Activated naive CD8-positive, alpha-beta T cell (primary cell): ENCODE data around the gene PKP2.

Experiments
- H3K27ac Mint-ChIP-seq: one replicate; pipeline ENCODE4 v1.8.0; 2021; ENCODE audit warnings: mixed read lengths
- H3K27me3 Mint-ChIP-seq: one replicate; pipeline ENCODE4 v1.8.0; 2021; ENCODE audit warnings: mixed read lengths
- H3K36me3 Mint-ChIP-seq: one replicate; pipeline ENCODE4 v1.8.0; 2021; ENCODE audit warnings: mixed read lengths
- H3K4me1 Mint-ChIP-seq: one replicate; pipeline ENCODE4 v1.8.0; 2021; ENCODE audit warnings: low read depth, mixed read lengths
- H3K4me3 Mint-ChIP-seq: one replicate; pipeline ENCODE4 v1.8.0; 2021; ENCODE audit warnings: mild to moderate bottlenecking, mixed read lengths
- H3K9me3 Mint-ChIP-seq: one replicate; pipeline ENCODE4 v1.8.0; 2021; ENCODE audit warnings: low read depth, mixed read lengths

PKP2 gene

GRCh38 chr12:32896432-32897280 is at the start of gene PKP2:
Gene PKP2 (minus strand): TSS chr12:32896777. CDS start chr12:32896731, 46 bp downstream.
- H3K4me1 Mint-ChIP-seq: peaks cover 16% of the 10 kb centered on the region
- peak within 1 kb of the TSS; percentile 85 for H3K4me3 Mint-ChIP-seq
- H3K27ac Mint-ChIP-seq: peak within 1 kb of the TSS; percentile 16
- peaks cover 50% of the 10 kb centered on the region for H3K27me3 Mint-ChIP-seq
- H3K36me3 Mint-ChIP-seq: no peaks in the 10 kb centered on the region
- no peaks in the 10 kb centered on the region for H3K9me3 Mint-ChIP-seq

- Mint-ChIP-seq H3K27ac (no peak overlapping the region), H3K27me3 (peaks cover 1% of the 10 kb centered on the region), H3K4me1 (no peaks in the 10 kb centered on the region), H3K9me3 (no peaks in the 10 kb centered on the region), H3K36me3 (no peaks in the 10 kb centered on the region), H3K4me3 (no peak overlapping the region)
These were observed 47.6 kb upstream of the PKP2 start for GRCh38 chr12:32944195-32944594.

GRCh38 chr12:32939801-32940200 is 43.2 kb upstream of the PKP2 start:
- Mint-ChIP-seq H3K4me1 (no peaks in the 10 kb centered on the region), H3K27ac (no peak overlapping the region), H3K9me3 (no peaks in the 10 kb centered on the region), H3K27me3 (peaks cover 4% of the 10 kb centered on the region), H3K4me3 (no peak overlapping the region), H3K36me3 (no peaks in the 10 kb centered on the region)

- H3K36me3 Mint-ChIP-seq: no peaks in the 10 kb centered on the region
- peaks cover 6% of the 10 kb centered on the region for H3K27me3 Mint-ChIP-seq
- H3K27ac Mint-ChIP-seq: no peak overlapping the region
- H3K4me1 Mint-ChIP-seq: no peaks in the 10 kb centered on the region
- H3K4me3 Mint-ChIP-seq: no peak overlapping the region
- H3K9me3 Mint-ChIP-seq: no peaks in the 10 kb centered on the region
These were observed 30.4 kb upstream of the PKP2 start for GRCh38 chr12:32926963-32927362.

GRCh38 chr12:32926356-32926755 is 29.8 kb upstream of the PKP2 start:
- Mint-ChIP-seq H3K27ac (no peak overlapping the region), H3K27me3 (peaks cover 6% of the 10 kb centered on the region)

GRCh38 chr12:32922546-32923297 is 26.1 kb upstream of the PKP2 start:
- Mint-ChIP-seq H3K27ac (no peak overlapping the region), H3K4me3 (no peak overlapping the region), H3K27me3 (peaks cover 2% of the 10 kb centered on the region), H3K9me3 (no peaks in the 10 kb centered on the region), H3K36me3 (no peaks in the 10 kb centered on the region), H3K4me1 (no peaks in the 10 kb centered on the region)

More at GRCh38 chr12:32926356-32926755, 29.8 kb upstream of the PKP2 start:
- Mint-ChIP-seq H3K36me3 (no peaks in the 10 kb centered on the region), H3K4me3 (no peak overlapping the region), H3K9me3 (no peaks in the 10 kb centered on the region), H3K4me1 (no peaks in the 10 kb centered on the region)

- no peaks in the 10 kb centered on the region for H3K9me3 Mint-ChIP-seq
- no peaks in the 10 kb centered on the region for H3K36me3 Mint-ChIP-seq
- no peak overlapping the region for H3K27ac Mint-ChIP-seq
- no peaks in the 10 kb centered on the region for H3K27me3 Mint-ChIP-seq
- no peaks in the 10 kb centered on the region for H3K4me1 Mint-ChIP-seq
- no peak overlapping the region for H3K4me3 Mint-ChIP-seq
These were observed 24.8 kb upstream of the PKP2 start for GRCh38 chr12:32921397-32921796.

GRCh38 chr12:32920506-32921085 is 24.0 kb upstream of the PKP2 start:
- H3K27ac Mint-ChIP-seq: no peak overlapping the region
- H3K4me1 Mint-ChIP-seq: no peaks in the 10 kb centered on the region
- no peaks in the 10 kb centered on the region for H3K9me3 Mint-ChIP-seq
- H3K36me3 Mint-ChIP-seq: no peaks in the 10 kb centered on the region
- no peak overlapping the region for H3K4me3 Mint-ChIP-seq
- peaks cover under 1% of the 10 kb centered on the region for H3K27me3 Mint-ChIP-seq

GRCh38 chr12:32918890-32919801 is 22.6 kb upstream of the PKP2 start:
- no peaks in the 10 kb centered on the region for H3K9me3 Mint-ChIP-seq
- no peak overlapping the region for H3K27ac Mint-ChIP-seq
- no peaks in the 10 kb centered on the region for H3K36me3 Mint-ChIP-seq
- H3K27me3 Mint-ChIP-seq: peaks cover 2% of the 10 kb centered on the region
- H3K4me3 Mint-ChIP-seq: no peak overlapping the region
- no peaks in the 10 kb centered on the region for H3K4me1 Mint-ChIP-seq

GRCh38 chr12:32917094-32917611 is 20.6 kb upstream of the PKP2 start:
- H3K4me3 Mint-ChIP-seq: no peak overlapping the region
- no peaks in the 10 kb centered on the region for H3K4me1 Mint-ChIP-seq

GRCh38 chr12:32907898-32908476 is 11.4 kb upstream of the PKP2 start:
- Mint-ChIP-seq H3K36me3 (no peaks in the 10 kb centered on the region), H3K27me3 (peaks cover 7% of the 10 kb centered on the region), H3K27ac (no peak overlapping the region), H3K4me3 (no peak overlapping the region), H3K9me3 (peaks cover 4% of the 10 kb centered on the region), H3K4me1 (no peaks in the 10 kb centered on the region)

More at GRCh38 chr12:32917094-32917611, 20.6 kb upstream of the PKP2 start:
- no peaks in the 10 kb centered on the region for H3K36me3 Mint-ChIP-seq
- no peak overlapping the region for H3K27ac Mint-ChIP-seq
- peaks cover 4% of the 10 kb centered on the region for H3K27me3 Mint-ChIP-seq
- no peaks in the 10 kb centered on the region for H3K9me3 Mint-ChIP-seq

- Mint-ChIP-seq H3K27ac (no peak overlapping the region), H3K36me3 (no peaks in the 10 kb centered on the region), H3K4me3 (no peak overlapping the region), H3K27me3 (peaks cover 7% of the 10 kb centered on the region), H3K9me3 (peaks cover 4% of the 10 kb centered on the region), H3K4me1 (no peaks in the 10 kb centered on the region)
These were observed 10.6 kb upstream of the PKP2 start for GRCh38 chr12:32907166-32907565.

GRCh38 chr12:32906399-32907165 is 10.0 kb upstream of the PKP2 start:
- no peaks in the 10 kb centered on the region for H3K36me3 Mint-ChIP-seq
- H3K9me3 Mint-ChIP-seq: no peaks in the 10 kb centered on the region
- no peaks in the 10 kb centered on the region for H3K4me1 Mint-ChIP-seq
- H3K27me3 Mint-ChIP-seq: peaks cover 7% of the 10 kb centered on the region
- H3K27ac Mint-ChIP-seq: no peak overlapping the region
- H3K4me3 Mint-ChIP-seq: no peak overlapping the region
